RWPE2 (cell line): ENCODE results near the gene RND2.

ENCODE experiments used
- ATAC-seq: fragments of 200-7000 bp; cut with Tn5 transposase; 3 replicates; pipeline ENCODE4 v1.9.1; 2021; ENCODE audit warnings: low read depth
- DNase-seq: peaks from one replicate; pipeline ENCODE4 v3.0.0-alpha.2; 2020; ENCODE audit warnings: low spot score
- H3K27ac ChIP-seq: fragments of 450-650 bp; 2 replicates; pipeline ENCODE4 v1.5.1; 2017; ENCODE audit warnings: mild to moderate bottlenecking; ENCODE audit not compliant: poor library complexity, severe bottlenecking
- H3K27me3 ChIP-seq: fragments of 250-450 bp; sonication (Bioruptor Pico); 2 replicates; pipeline ENCODE4 v1.5.1; 2021; ENCODE audit warnings: mild to moderate bottlenecking, moderate library complexity; ENCODE audit not compliant: insufficient read depth, poor library complexity, severe bottlenecking
- H3K36me3 ChIP-seq: fragments of 250-450 bp; sonication (Bioruptor Pico); 2 replicates; pipeline ENCODE4 v1.5.1; 2020; ENCODE audit warnings: low read depth, mild to moderate bottlenecking, moderate library complexity
- H3K4me1 ChIP-seq: fragments of 250-450 bp; sonication (Bioruptor Pico); 2 replicates; pipeline ENCODE4 v1.5.1; 2021; ENCODE audit warnings: mild to moderate bottlenecking, moderate library complexity; ENCODE audit not compliant: insufficient read depth, poor library complexity, severe bottlenecking
- H3K4me3 ChIP-seq: fragments of 250-450 bp; sonication (Bioruptor Pico); 2 replicates; pipeline ENCODE4 v1.5.1; 2021; ENCODE audit warnings: mild to moderate bottlenecking, moderate library complexity; ENCODE audit not compliant: severe bottlenecking
- H3K9me3 ChIP-seq: fragments of 250-450 bp; sonication (Bioruptor Pico); 2 replicates; pipeline ENCODE4 v1.5.1; 2021; ENCODE audit warnings: mild to moderate bottlenecking, moderate library complexity; ENCODE audit not compliant: severe bottlenecking
- CTCF ChIP-seq: fragments of 450-650 bp; IDR thresholded peaks from one replicate; pipeline ENCODE4 v1.5.1; 2017; ENCODE audit warnings: mild to moderate bottlenecking, moderate library complexity; ENCODE audit not compliant: poor library complexity, severe bottlenecking

RND2 gene

DNA sequence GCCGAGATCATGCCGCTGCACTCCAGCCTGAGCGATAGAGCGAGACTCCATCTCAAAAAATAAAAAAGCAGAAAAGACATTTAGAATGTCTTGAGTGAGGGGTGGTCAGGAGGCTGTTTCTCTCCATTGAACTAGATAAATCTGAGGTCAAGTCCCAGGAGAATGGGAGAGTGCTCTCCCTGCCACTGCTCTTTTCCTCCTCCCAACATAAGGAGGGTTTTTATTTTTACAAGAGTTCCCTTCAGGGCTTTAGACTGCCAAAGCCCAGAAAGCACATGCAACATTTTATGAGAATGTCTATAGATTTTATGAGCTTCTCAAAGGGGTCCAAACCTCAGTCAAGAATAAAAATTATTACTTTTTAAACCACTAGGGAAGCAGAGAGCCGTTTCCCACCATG is 1.6 kb downstream of the RND2 start:
- DNase-seq (no peak), ATAC-seq (no peak)
- Histone ChIP-seq H3K36me3 (no peaks in the 10 kb centered on the region), H3K27me3 (no peaks in the 10 kb centered on the region), H3K4me1 (no peaks in the 10 kb centered on the region), H3K4me3 (no peak overlapping the region), H3K9me3 (no peaks in the 10 kb centered on the region), H3K27ac (no peak overlapping the region)
- no peak for TF ChIP-seq CTCF

GRCh38 chr17:43027091-43028032 is 2.3 kb downstream of the RND2 start:
- no peak for TF ChIP-seq CTCF
- no peak for DNase-seq
- H3K4me3 ChIP-seq: no peak overlapping the region
- H3K36me3 ChIP-seq: no peaks in the 10 kb centered on the region
- ATAC-seq: no peak
- H3K9me3 ChIP-seq: no peaks in the 10 kb centered on the region
- no peaks in the 10 kb centered on the region for H3K4me1 ChIP-seq
- H3K27ac ChIP-seq: no peak overlapping the region
- no peaks in the 10 kb centered on the region for H3K27me3 ChIP-seq

- Histone ChIP-seq H3K4me3 (no peak overlapping the region), H3K27ac (no peak overlapping the region), H3K9me3 (no peaks in the 10 kb centered on the region), H3K36me3 (no peaks in the 10 kb centered on the region), H3K4me1 (no peaks in the 10 kb centered on the region), H3K27me3 (no peaks in the 10 kb centered on the region)
- DNase-seq (no peak), ATAC-seq (no peak)
- no peak for TF ChIP-seq CTCF
Observed at GRCh38 chr17:43028221-43028861, 3.3 kb downstream of the RND2 start.

DNA sequence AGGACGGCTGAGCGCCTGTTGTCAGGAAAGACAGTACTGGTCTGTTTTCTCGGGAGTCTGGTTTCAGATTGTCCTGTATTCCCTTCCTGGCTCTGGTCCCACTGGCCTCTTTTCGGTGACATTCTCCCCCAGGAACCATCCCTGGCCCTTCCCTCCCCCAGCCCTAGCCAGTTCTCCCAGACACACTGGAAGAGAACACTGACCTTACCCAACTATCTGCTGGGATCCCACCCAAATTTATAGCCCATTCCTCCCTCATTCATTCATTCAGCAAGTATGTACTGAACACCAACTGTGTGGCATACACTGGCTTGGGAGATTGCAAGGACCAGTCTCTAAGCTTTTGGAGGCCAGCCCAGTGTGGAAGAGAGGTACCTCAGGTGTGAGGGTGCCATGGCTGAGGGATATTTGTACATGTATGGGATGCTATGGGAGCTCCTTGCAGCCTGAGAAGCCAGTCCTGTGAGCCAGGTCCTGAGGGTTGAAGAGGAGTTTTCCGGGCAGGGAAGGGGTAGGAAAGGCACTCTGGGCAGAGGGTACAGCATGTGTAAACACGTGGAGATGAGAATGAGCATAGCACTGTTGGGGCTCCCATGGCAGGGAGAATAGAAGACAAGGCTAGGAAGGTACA is 5.2 kb downstream of the RND2 start:
- no peak for DNase-seq
- H3K9me3 ChIP-seq: no peaks in the 10 kb centered on the region
- no peaks in the 10 kb centered on the region for H3K27me3 ChIP-seq
- H3K4me1 ChIP-seq: no peaks in the 10 kb centered on the region
- ATAC-seq: no peak
- H3K27ac ChIP-seq: no peak overlapping the region
- H3K4me3 ChIP-seq: no peak overlapping the region
- H3K36me3 ChIP-seq: no peaks in the 10 kb centered on the region
- no peak for TF ChIP-seq CTCF
